ENCODE results near the gene MAML3.

GRCh38 chr4:140084385-140084784 lies 69.6 kb downstream of the MAML3 start:
- TF ChIP-seq POLR2A (IDR thresholded peaks at IDR 0.05): no peak
- TF ChIP-seq CTCF (IDR thresholded peaks at IDR 0.05): no peak
- no peak for TF ChIP-seq POLR2AphosphoS5 (IDR thresholded peaks at IDR 0.05)

Measured in transverse colon (tissue), 4 donors.